GM21619 (cell line): ENCODE measurements around the gene TSSK6.

Experiments used
- ATAC-seq: cut with Tn5 transposase; IDR thresholded peaks from one replicate; pipeline ENCODE4 v1.9.1; 2021; ENCODE audit not compliant: unreplicated experiment

TSSK6 gene

GRCh38 chr19:19514881-19515641 is at the start of gene TSSK6:
TSS of gene TSSK6 (minus strand) at chr19:19515548. CDS start at chr19:19515427, 121 bp downstream.
- no peak for ATAC-seq

DNA sequence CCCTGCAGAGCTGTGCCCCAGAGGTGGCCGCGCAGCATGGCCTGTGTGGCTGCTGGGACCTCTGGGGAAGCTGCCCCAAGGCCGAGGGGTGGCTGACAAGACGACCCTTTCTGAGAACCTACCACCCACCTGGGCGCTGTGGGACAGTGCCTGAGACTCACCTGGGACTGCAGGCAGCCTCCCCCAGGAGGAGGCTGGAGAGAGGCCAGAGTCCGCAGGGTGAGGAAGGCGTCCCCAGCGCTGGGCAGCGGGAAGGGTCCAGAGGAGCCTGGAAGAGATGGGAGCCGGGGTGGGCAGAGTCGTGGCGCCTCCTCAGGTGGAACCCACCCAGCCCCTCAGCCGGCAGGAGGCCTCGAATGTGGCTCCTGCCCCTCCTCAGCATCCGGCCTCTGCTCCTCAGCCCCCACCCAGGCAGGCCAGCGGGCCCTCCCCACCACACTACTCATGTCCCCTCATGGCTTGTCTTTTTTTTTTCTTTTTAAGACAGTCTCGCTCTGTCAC is 48.0 kb upstream of the TSSK6 start:
- ATAC-seq = no peak

- ATAC-seq = no peak
These were observed 47.5 kb upstream of the TSSK6 start for GRCh38 chr19:19562665-19563347.

GRCh38 chr19:19561946-19562664 is 46.8 kb upstream of the TSSK6 start:
- no peak for ATAC-seq

GRCh38 chr19:19559931-19560330 is 44.6 kb upstream of the TSSK6 start:
- ATAC-seq = no peak

GRCh38 chr19:19558636-19559035 is 43.3 kb upstream of the TSSK6 start:
- ATAC-seq = no peak

DNA sequence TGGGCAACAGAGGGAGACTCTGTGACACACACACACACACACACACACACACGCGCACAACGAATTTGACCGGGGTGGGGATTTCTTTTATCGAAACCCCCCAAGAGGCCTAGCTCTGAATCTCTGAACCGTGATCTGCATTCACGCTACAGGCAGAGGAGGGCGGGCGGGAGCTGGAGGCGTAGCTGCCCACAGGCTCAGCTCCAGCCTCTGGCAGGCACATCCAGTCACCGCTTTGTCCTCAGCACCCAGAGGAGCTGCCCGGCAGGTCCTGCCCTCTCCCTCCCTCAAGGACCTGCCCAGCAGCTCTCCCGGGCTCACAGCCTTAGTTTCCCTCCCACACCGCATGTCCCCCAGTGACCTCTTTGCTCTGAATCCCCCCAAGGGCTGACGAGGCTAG is 42.7 kb upstream of the TSSK6 start:
- no peak for ATAC-seq

GRCh38 chr19:19554074-19555023 is 39.0 kb upstream of the TSSK6 start:
- no peak for ATAC-seq

DNA sequence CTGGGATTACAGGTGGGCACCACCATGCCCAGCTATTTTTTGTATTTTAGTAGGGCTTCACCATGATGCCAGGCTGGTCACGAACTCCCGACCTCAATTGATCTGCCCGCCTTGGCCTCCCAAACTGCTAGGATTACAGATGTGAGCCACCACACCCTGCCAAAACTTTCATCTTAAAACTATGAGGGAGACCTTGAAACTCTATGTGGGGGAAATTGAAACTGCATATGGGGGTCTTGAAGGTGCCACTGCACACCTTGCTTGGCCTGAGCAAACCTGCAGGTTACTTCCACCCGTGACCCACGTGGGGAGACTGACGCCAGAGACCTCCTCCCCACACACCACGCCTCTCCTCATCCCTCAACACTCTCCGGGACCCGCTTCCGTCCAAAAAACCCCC is 38.3 kb upstream of the TSSK6 start:
- ATAC-seq = no peak

DNA sequence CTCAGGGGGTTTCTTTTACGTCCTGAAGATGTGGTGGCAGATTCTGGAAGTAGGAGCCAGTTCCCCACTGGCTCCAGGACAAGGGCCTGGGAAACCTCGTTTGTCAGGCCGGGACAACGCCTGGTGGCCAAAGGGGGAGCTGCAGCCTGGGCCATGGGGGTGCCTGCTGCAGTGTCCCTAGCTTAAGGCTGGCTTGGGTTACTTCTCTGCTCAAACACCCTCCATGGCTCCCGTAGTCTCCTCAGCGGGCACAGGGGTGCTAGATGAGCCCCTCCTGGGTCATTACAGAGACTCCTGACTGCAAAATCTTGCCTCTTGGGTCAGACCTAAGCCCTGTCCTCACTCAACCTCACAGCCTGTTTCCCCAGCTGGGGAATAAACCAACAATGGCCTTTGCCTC is 37.5 kb upstream of the TSSK6 start:
- ATAC-seq = no peak

- ATAC-seq = no peak
These were observed 36.5 kb upstream of the TSSK6 start for GRCh38 chr19:19551853-19552192.

GRCh38 chr19:19550972-19551852 is 35.9 kb upstream of the TSSK6 start:
- ATAC-seq = no peak

DNA sequence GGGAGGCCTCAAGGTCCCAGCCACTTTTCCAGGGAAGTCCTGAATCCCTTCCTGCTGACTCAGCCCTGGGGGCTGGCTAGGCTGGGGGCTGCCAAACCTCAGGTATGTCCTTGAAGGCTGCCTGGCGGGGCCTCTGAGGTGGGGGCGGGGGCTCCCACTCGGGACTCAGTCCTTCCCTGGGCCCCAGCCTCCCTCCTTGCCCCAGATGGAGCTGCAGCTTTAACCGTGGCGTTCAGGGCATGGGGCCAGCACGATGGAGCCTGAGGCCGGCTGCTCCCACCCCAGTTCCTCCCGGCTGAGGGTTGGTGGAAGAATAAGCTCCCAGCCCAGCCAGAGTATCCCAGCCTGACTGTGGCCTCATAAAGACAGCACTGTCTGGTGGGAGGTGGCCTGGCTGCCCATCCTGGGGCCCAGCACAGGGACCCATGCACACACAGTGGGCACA is 35.2 kb upstream of the TSSK6 start:
- ATAC-seq = no peak

GRCh38 chr19:19549804-19550464 is 34.6 kb upstream of the TSSK6 start:
- no peak for ATAC-seq

GRCh38 chr19:19548915-19549759 is 33.8 kb upstream of the TSSK6 start:
- ATAC-seq = no peak

- ATAC-seq = no peak
These were observed 32.5 kb upstream of the TSSK6 start for GRCh38 chr19:19547674-19548336.

DNA sequence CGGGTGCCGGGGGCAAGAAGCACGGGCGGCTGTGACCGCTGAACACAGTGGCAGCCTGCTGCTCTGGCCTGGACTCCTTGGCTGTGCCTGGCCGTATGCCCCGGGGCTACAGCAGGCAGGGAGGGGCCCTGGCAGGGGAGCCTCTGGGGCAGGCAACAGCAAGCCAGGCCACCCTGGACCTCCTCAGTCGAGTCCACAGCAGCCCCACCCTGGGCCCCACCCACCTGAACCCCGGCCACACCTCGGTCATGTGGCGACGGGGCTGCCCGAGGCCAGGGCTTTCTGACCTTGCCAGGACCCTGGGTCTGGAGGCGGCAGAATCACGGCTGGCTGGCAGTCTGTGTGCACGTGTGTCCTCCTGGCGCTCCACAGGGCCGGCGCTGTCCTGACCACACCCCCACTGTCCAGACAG is 31.4 kb upstream of the TSSK6 start:
- ATAC-seq = no peak

DNA sequence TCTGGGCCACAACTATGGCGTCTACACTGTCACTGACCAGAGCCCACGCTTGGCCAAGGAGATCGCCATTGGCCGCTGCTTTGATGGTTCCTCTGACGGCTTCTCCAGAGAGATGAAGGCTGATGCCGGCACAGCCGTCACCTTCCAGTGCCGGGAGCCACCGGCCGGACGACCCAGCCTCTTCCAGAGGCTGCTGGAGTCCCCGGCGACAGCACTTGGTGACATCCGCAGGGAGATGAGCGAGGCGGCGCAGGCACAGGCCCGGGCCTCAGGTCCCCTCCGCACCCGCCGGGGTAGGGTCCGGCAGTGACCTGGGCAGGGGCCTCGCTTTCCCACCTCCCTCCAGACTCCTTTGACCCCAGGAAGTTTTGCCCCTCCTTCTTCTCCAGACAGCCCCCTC is 30.4 kb upstream of the TSSK6 start:
- no peak for ATAC-seq
